ENCODE data around the gene GDF15.
A peak's percentile ranks its signal among the peaks of the same experiment; 100 is the strongest.

Gene GDF15

GRCh38 chr19:18391509-18392075 is 5.6 kb downstream of the GDF15 start:
- TF ChIP-seq, protein P1, sequence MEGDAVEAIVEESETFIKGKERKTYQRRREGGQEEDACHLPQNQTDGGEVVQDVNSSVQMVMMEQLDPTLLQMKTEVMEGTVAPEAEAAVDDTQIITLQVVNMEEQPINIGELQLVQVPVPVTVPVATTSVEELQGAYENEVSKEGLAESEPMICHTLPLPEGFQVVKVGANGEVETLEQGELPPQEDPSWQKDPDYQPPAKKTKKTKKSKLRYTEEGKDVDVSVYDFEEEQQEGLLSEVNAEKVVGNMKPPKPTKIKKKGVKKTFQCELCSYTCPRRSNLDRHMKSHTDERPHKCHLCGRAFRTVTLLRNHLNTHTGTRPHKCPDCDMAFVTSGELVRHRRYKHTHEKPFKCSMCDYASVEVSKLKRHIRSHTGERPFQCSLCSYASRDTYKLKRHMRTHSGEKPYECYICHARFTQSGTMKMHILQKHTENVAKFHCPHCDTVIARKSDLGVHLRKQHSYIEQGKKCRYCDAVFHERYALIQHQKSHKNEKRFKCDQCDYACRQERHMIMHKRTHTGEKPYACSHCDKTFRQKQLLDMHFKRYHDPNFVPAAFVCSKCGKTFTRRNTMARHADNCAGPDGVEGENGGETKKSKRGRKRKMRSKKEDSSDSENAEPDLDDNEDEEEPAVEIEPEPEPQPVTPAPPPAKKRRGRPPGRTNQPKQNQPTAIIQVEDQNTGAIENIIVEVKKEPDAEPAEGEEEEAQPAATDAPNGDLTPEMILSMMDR (IDR thresholded peaks at IDR 0.05; ENCODE audit: extremely low read depth, insufficient read depth, missing control alignments): no peak
- no peak for DNase-seq (ENCODE audit: low spot score)
- in situ Hi-C loops (cut with MboI; ENCODE audit: low pct_unique_long_range_greater_than_20kb, low sequenced_read_pairs, unreplicated experiment): no loop called here

GRCh38 chr19:18392417-18392816 is 6.5 kb downstream of the GDF15 start:
- in situ Hi-C loops (cut with MboI; ENCODE audit: low pct_unique_long_range_greater_than_20kb, low sequenced_read_pairs, unreplicated experiment): no loop called here
- TF ChIP-seq, protein P1 (IDR thresholded peaks at IDR 0.05; ENCODE audit: extremely low read depth, insufficient read depth, missing control alignments): no peak
- DNase-seq (ENCODE audit: low spot score): peak; percentile 56

DNA sequence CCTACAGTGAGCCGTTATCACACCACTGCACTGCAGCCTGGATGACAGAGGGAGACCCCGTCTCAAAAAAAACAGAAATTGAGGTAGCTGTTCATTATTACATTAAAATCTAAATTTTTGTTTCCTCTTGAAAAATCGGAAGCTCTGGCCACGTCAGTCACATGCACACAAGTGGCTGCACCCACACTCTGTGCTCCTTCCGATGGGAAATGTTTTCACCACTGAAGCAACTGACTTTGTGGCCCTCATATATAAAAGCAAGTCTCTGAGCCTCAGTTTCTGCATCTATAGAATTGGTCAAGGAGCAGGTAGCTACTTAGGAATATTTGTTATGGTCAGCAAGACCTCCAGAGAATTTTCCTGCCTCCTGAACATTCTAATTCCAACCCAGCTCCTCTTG is 7.0 kb downstream of the GDF15 start:
- TF ChIP-seq, protein P1 (IDR thresholded peaks at IDR 0.05; ENCODE audit: extremely low read depth, insufficient read depth, missing control alignments): no peak
- no peak for DNase-seq (ENCODE audit: low spot score)
- in situ Hi-C loops (cut with MboI; ENCODE audit: low pct_unique_long_range_greater_than_20kb, low sequenced_read_pairs, unreplicated experiment): no loop called here

DNA sequence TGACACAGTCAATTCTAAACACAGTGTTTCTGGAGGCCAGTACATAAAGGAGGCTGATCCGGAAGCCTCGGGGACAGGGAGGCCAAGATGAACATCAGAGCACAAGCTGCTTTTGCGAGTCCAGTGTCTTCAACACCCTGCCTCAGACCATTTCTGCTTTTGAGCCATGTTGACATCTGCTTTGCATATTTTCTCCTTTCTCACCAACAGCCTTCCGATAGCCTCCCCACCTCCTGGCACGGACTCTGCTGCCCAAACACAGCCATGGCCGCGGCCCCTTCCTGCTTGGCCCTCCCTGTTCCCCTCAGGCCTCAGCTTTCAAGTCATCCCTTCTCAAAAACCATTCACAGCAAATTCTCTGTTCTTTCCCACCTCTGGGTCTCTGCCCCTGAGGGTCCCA is 7.9 kb downstream of the GDF15 start:
- TF ChIP-seq, protein P1 (IDR thresholded peaks at IDR 0.05; ENCODE audit: extremely low read depth, insufficient read depth, missing control alignments): no peak
- in situ Hi-C loops (cut with MboI; ENCODE audit: low pct_unique_long_range_greater_than_20kb, low sequenced_read_pairs, unreplicated experiment): no loop called here
- DNase-seq (ENCODE audit: low spot score): no peak

DNA sequence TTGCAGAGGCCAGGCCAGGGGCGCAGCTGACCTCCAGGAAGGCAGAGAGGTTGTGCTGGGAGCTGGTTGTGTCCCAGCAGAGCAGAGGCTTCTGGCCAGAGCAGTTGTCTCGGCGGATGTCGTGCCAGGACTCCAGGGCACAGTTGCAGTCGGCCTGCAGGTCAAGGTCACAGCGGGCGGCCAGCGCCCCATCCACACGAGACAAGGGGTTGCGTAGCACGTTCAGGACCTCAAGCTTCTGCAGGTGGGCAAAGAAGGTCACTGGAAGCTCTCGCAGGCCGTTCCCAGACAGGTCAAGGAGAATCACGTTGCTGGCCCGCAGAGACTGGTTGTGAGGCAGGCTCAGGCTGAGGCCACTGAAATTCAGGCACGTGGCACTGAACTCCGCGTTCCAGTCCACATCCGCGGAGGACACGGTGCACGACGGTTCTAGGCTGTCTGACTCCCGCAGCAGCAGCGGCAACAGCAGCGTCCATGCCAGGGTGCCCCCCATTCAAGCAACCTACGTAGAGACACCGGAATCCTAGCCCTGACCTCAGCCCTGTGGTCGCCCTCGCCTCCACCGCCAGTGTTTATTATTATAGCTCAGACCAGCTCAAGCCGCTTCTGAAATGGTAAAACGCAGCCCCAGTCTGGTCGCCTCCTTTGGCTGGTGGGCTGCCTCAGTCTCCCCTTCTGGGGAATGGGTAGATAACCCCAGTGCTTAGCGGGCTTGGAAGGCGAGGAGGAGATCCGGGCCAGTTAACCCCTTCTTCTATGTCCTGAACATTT is 10.7 kb downstream of the GDF15 start:
- in situ Hi-C loops (cut with MboI; ENCODE audit: low pct_unique_long_range_greater_than_20kb, low sequenced_read_pairs, unreplicated experiment): no loop called here
- no peak for DNase-seq (ENCODE audit: low spot score)
- TF ChIP-seq, protein P1 (IDR thresholded peaks at IDR 0.05; ENCODE audit: extremely low read depth, insufficient read depth, missing control alignments): no peak

DNA sequence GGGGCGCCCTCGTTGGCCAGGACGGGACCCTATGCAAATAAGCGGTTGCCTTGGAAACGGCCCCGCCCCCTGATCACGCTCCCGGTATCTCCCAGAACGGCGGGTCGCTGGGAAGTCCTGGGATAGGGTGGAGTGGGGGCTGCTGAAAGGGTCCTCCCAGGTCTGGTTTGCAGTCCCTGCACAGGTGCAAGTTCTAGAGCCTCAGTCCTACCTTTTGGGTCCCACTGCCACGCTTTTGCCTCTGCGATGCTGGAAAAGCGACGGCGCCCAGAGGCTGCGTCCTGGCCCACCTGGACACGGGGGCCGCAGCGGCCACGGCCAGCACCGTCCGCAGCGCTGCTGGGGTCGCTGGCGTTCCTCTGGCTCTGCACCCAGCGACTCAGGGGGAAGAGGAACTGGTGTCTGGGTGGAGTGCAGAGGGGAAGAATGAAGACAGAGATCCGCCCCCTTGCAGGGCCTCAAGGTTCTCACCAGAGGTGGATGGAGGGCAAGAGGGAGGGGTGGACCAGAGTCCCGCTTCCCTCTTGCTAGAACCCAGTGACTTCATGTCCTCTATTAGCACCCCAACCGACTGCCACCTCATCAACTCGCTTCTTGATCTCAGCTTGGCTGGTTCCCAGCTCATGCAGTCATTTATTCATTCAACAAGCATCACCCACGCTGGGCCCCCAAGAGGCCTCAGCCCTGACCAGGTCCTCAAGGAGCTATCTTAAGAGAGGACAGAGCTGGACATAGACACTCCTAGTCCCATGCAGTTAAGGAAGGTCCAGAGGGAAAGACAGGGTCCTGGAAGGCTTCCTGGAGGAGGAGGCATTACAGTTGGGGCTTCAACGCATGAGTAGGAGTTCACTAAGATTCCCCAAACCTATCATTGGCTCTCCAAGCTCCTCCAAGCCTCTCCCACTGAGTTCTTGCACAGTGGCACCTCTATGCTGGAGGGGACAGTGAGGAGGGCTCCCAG is 11.6 kb downstream of the GDF15 start, which contains the start of gene LRRC25:
Gene LRRC25, minus strand, starts transcription at position 381 of the 961 bp plus-strand sequence. CDS start 659 bp downstream, outside the sequence.
- TF ChIP-seq, protein P1 (IDR thresholded peaks at IDR 0.05; ENCODE audit: extremely low read depth, insufficient read depth, missing control alignments): no peak
- in situ Hi-C loops (cut with MboI; ENCODE audit: low pct_unique_long_range_greater_than_20kb, low sequenced_read_pairs, unreplicated experiment): no loop called here
- DNase-seq (ENCODE audit: low spot score): peak; percentile 70

All from GM13977 (cell line).